GM19025 (cell line): ENCODE data around the gene LYVE1.

Source experiments
- ATAC-seq: cut with Tn5 transposase; IDR thresholded peaks from one replicate; pipeline ENCODE4 v1.9.1; 2021; ENCODE audit warnings: mild to moderate bottlenecking, low read depth, moderate library complexity; ENCODE audit not compliant: unreplicated experiment

Gene LYVE1

GRCh38 chr11:10528121-10528520 is 40.3 kb downstream of the LYVE1 start:
- ATAC-seq, result no peak

GRCh38 chr11:10526974-10527918 is 41.2 kb downstream of the LYVE1 start:
- ATAC-seq, result no peak

GRCh38 chr11:10524471-10524870 is 44.0 kb downstream of the LYVE1 start:
- ATAC-seq, result no peak

- no peak for ATAC-seq
Measured at GRCh38 chr11:10522921-10523320, 45.5 kb downstream of the LYVE1 start.

- ATAC-seq, result no peak
Measured at GRCh38 chr11:10522276-10522675, 46.2 kb downstream of the LYVE1 start.

GRCh38 chr11:10520562-10520961 is 47.9 kb downstream of the LYVE1 start:
- ATAC-seq, result no peak

GRCh38 chr11:10519630-10520029 is 48.8 kb downstream of the LYVE1 start:
- no peak for ATAC-seq

GRCh38 chr11:10518891-10519290 is 49.6 kb downstream of the LYVE1 start:
- ATAC-seq, result no peak

GRCh38 chr11:10518123-10518522 is 50.3 kb downstream of the LYVE1 start:
- ATAC-seq, result no peak

- no peak for ATAC-seq
Measured at GRCh38 chr11:10515418-10515817, 53.0 kb downstream of the LYVE1 start.

- no peak for ATAC-seq
Measured at GRCh38 chr11:10514709-10515108, 53.8 kb downstream of the LYVE1 start.

GRCh38 chr11:10514202-10514601 is 54.3 kb downstream of the LYVE1 start:
- no peak for ATAC-seq

- no peak for ATAC-seq
Measured at GRCh38 chr11:10511181-10511621, 57.3 kb downstream of the LYVE1 start.
